Natural killer cell (primary cell): ENCODE results near the gene CEACAM18. TPM values are rescaled to one million over a fixed set of nuclear protein-coding genes. Genes with fewer than 3 reads are reported as not detected.
"Not testable (repeated sequence)": the region's sequence is repeated elsewhere in the genome, so short reads cannot be mapped to it uniquely, and the experiment has no call there.

ENCODE experiments used
- ATAC-seq, 3 donors: fragments of 150-1000 bp in 2 of 3; fragments of 200-7000 bp in 1 of 3; cut with Tn5 transposase; 1 replicate in 1 of 3; 2 replicates in 2 of 3; pipeline ENCODE4 v1.10.0; 2021; ENCODE audit warnings: mild to moderate bottlenecking in 2 of 3, moderate library complexity in 2 of 3
- DNase-seq, 2 donors: peaks; one replicate each; pipeline versions ENCODE4 v3.0.0 to v3.0.0-alpha.2; 2013 to 2021; ENCODE audit warnings: mixed read lengths in 1 of 2
- H3K27ac ChIP-seq: one replicate; pipeline ENCODE4 v1.5.1; 2013; ENCODE audit warnings: mild to moderate bottlenecking, low read length
- H3K27me3 ChIP-seq: one replicate; pipeline ENCODE4 v1.6.1; 2013; ENCODE audit warnings: low read length; ENCODE audit not compliant: control insufficient read depth, insufficient read depth
- H3K36me3 ChIP-seq: one replicate; pipeline ENCODE4 v1.6.1; 2013; ENCODE audit warnings: low read length; ENCODE audit not compliant: control insufficient read depth, insufficient read depth
- H3K4me1 ChIP-seq: one replicate; pipeline ENCODE4 v1.6.1; 2013; ENCODE audit warnings: low read length; ENCODE audit not compliant: control insufficient read depth, insufficient read depth
- H3K4me3 ChIP-seq: one replicate; pipeline ENCODE4 v1.5.1; 2013; ENCODE audit warnings: low read length
- H3K9me3 ChIP-seq: one replicate; pipeline ENCODE4 v1.6.1; 2013; ENCODE audit warnings: low read length; ENCODE audit not compliant: control insufficient read depth, insufficient read depth
- H3K27ac Mint-ChIP-seq, 2 donors: one replicate each; pipeline ENCODE4 v1.8.0; 2022; ENCODE audit warnings: mild to moderate bottlenecking in 2 of 2, mixed read lengths in 2 of 2, moderate library complexity in 1 of 2
- H3K27me3 Mint-ChIP-seq, 2 donors: one replicate each; pipeline ENCODE4 v1.8.0; 2022; ENCODE audit warnings: low read depth in 2 of 2, mixed read lengths in 2 of 2
- H3K36me3 Mint-ChIP-seq: one replicate; pipeline ENCODE4 v1.8.0; 2022; ENCODE audit warnings: mixed read lengths
- H3K4me1 Mint-ChIP-seq, 2 donors: one replicate each; pipeline ENCODE4 v1.8.0; 2022; ENCODE audit warnings: mixed read lengths in 2 of 2
- H3K4me3 Mint-ChIP-seq: one replicate; pipeline ENCODE4 v1.8.0; 2022; ENCODE audit warnings: mild to moderate bottlenecking, moderate library complexity, mixed read lengths
- H3K9me3 Mint-ChIP-seq, 2 donors: one replicate each; pipeline ENCODE4 v1.8.0; 2022; ENCODE audit warnings: mixed read lengths in 2 of 2
- WGBS: methylation state at CpG from one replicate; pipeline ENCODE4 v1.1.7; 2013; ENCODE audit warnings: missing lambda C conversion rate; ENCODE audit not compliant: insufficient coverage; 5-methylcytosine and 5-hydroxymethylcytosine counted together
- intact Hi-C: fragments of 100-400 bp; cut with micrococcal nuclease; formaldehyde crosslinking; loops from one replicate; pipeline ENCODE4 v1.14.2; 2022
- total RNA-seq, 4 donors: library from RNA; stranded (reverse); fragments of 120-200 nt in 1 of 4; gene quantifications; one replicate each; pipeline versions ENCODE4 v1.2.3 to v1.2.4, GENCODE V29; 2013 to 2022
- TF ChIP-seq, protein P1 (sequence below): fragments of 200-600 bp; IDR thresholded peaks from one replicate; pipeline ENCODE4 v1.8.0; 2022; ENCODE audit warnings: antibody characterized with exemption

The CEACAM18 gene
- total RNA-seq, 3 donors from 2014 or later (not counting 1 experiment from before 2014, with no cell fraction given): not detected

DNA sequence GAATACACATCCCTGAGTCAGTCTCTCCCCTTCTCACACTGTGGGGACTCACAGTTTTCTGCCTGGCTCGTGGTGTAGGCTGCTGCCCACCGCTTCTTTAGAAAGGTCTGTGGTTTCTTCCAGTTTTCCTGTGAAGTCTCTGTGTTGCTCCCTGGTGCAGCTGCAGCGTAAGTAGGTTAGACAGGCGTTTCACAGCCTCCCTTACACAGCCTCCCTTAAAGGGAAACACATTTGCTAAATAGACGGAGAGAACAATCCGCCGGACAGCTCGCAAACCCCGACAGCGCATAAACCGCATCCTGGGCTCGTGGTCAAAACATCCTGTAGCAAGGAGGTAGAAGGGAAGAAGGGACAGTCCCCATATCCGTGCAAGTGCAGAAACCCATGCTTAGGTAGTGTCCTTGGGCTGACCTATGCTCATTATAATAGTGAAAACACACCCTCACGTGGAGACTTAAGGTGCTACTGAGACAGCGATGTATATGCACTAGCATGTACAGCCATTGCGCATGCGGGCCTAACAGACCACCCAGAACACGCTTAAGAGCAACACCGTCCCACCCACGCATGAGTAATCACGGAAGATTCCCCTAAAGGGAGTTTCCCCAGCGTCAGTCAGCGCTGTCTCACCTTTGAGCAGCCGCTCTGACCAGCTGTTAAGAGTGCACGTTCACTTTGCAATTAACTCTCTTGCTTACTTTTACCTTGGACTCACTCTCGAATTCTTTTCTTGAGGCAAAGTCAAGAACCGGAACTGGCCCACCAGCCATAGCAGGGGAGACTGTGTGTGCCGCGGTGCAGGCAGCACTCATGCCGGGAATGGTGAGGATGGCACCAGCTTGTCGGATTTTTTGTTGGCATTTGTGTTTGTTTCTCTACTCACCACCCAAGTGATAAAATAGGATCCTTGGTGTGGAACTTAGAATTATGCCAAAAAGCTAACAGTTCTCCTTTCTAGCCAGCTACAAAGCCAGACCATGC is 36.6 kb upstream of the CEACAM18 start:
- WGBS: 13% methylated on average over 30 of the region's 31 CpGs
- Histone ChIP-seq H3K4me3 (peak overlapping the region; percentile 9), H3K9me3 (no peaks in the 10 kb centered on the region), H3K36me3 (no peaks in the 10 kb centered on the region), H3K27me3 (peaks cover 4% of the 10 kb centered on the region), H3K4me1 (peaks cover 38% of the 10 kb centered on the region), H3K27ac (peak overlapping the region; percentile 68)
- peaks cover 8 to 16% of the 10 kb centered on the region in 2 donors for H3K27me3 Mint-ChIP-seq
- intact Hi-C loops: loop anchor here (1.0 kb wide), 2 partner anchors 68 to 102 kb away; no protein-coding TSS in a partner anchor
- H3K9me3 Mint-ChIP-seq: no peaks in the 10 kb centered on the region
- H3K4me3 Mint-ChIP-seq: peak overlapping the region; percentile 90
- ATAC-seq: peak; percentile 81 to 92 (median 81)
- TF ChIP-seq, protein P1, sequence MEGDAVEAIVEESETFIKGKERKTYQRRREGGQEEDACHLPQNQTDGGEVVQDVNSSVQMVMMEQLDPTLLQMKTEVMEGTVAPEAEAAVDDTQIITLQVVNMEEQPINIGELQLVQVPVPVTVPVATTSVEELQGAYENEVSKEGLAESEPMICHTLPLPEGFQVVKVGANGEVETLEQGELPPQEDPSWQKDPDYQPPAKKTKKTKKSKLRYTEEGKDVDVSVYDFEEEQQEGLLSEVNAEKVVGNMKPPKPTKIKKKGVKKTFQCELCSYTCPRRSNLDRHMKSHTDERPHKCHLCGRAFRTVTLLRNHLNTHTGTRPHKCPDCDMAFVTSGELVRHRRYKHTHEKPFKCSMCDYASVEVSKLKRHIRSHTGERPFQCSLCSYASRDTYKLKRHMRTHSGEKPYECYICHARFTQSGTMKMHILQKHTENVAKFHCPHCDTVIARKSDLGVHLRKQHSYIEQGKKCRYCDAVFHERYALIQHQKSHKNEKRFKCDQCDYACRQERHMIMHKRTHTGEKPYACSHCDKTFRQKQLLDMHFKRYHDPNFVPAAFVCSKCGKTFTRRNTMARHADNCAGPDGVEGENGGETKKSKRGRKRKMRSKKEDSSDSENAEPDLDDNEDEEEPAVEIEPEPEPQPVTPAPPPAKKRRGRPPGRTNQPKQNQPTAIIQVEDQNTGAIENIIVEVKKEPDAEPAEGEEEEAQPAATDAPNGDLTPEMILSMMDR: no peak
- no peaks in the 10 kb centered on the region for H3K36me3 Mint-ChIP-seq
- peak; percentile 72 to 91 for DNase-seq
- H3K27ac Mint-ChIP-seq: peak overlapping the region; percentile 91 to 92
- peaks cover 41 to 45% of the 10 kb centered on the region in 2 donors for H3K4me1 Mint-ChIP-seq

DNA sequence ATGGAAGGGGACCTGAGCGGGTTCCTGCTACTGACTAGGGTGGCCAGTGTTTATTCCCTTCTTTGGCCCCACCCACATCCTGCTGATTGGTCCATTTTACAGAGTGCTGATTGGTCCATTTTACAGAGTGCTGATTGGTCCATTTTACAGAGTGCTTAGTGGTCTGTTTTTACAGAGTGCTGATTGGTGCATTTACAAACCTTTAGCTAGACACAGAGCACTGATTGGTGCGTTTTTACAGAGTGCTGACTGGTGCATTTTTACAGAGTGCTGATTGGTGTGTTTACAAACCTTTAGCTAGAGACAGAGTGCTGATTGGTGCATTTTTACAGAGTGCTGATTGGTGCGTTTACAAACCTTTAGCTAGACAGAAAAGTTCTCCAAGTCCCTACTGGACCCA is 30.8 kb upstream of the CEACAM18 start:
- H3K36me3 ChIP-seq, H3K36me3 Mint-ChIP-seq, H3K4me3 Mint-ChIP-seq, ATAC-seq, H3K4me3 ChIP-seq, H3K9me3 Mint-ChIP-seq, H3K9me3 ChIP-seq, intact Hi-C loops, H3K27me3 ChIP-seq, H3K27ac Mint-ChIP-seq, H3K27me3 Mint-ChIP-seq, DNase-seq, H3K27ac ChIP-seq: not testable (repeated sequence)
- H3K4me1 ChIP-seq: peaks cover 13% of the 10 kb centered on the region
- H3K4me1 Mint-ChIP-seq: peaks cover 13 to 15% of the 10 kb centered on the region in 2 donors
- 96% methylated on average over 3 of the region's 3 CpGs for WGBS

DNA sequence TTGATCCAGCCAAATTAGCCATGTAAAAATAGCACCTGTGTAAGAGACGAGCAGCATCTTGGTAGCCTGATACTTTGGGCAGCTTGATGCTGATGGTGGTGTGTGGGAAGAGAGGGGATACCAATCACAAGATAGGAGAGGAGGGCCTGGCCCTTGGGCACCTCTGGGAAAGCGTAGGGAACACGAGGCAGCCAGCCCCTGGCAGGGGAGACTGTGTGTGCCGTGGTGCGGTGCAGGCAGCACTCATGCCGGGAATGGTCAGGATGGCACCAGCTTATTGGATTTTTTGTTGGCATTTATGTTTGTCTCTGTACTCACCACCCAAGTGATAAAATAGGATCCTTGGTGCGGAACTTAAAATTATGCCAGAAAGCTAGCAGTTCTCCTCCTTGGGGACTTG is 30.3 kb upstream of the CEACAM18 start:
- Histone ChIP-seq H3K4me3 (no peak overlapping the region), H3K9me3 (peaks cover 5% of the 10 kb centered on the region), H3K36me3 (no peaks in the 10 kb centered on the region), H3K27me3 (peaks cover 2% of the 10 kb centered on the region), H3K27ac (no peak overlapping the region), H3K4me1 (peaks cover 11% of the 10 kb centered on the region)
- no peaks in the 10 kb centered on the region for H3K9me3 Mint-ChIP-seq
- ATAC-seq: no peak
- H3K27ac Mint-ChIP-seq: peak overlapping the region; percentile 14 to 68
- 86% methylated on average over 7 of the region's 7 CpGs for WGBS
- peaks cover 0 to 4% of the 10 kb centered on the region in 2 donors for H3K27me3 Mint-ChIP-seq
- peaks cover 11 to 12% of the 10 kb centered on the region in 2 donors for H3K4me1 Mint-ChIP-seq
- DNase-seq: no peak
- intact Hi-C loops: no loop called here
- H3K4me3 Mint-ChIP-seq: no peak overlapping the region
- TF ChIP-seq, protein P1: no peak
- H3K36me3 Mint-ChIP-seq: no peaks in the 10 kb centered on the region

DNA sequence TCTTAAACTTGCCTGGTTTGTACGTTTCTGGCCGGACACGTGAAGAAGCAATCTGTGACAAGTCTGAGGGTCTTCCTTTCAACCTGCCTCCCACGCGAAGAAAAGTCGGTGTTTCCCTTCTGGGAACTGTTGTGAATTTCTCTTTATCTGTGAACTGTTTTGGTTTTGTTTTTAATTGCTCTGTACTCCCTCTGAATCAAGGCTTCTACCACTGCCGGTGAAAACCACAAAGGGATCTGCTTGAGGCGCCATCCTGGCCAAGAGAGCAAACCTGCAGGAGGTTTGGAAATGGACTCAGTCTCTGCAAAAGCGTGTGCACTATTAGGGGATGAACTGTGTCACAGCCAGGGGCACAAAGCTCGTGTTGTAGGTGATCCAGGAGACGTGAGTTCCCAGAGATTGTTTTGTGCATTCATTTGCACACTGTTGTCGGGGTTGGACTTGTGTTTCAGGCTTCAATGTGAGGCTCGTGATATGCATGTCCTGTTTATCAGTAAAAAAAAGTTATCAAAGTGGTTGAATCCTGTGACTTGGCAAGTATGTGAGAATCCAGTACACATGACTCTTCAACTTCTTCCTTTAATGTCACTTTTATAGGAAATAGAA is 29.8 kb upstream of the CEACAM18 start:
- Mint-ChIP-seq H3K9me3 (no peaks in the 10 kb centered on the region), H3K4me1 (peaks cover 11 to 12% of the 10 kb centered on the region in 2 donors), H3K4me3 (no peak overlapping the region), H3K27ac (peak overlapping the region; percentile 14 to 68), H3K36me3 (no peaks in the 10 kb centered on the region), H3K27me3 (peaks cover 0 to 4% of the 10 kb centered on the region in 2 donors)
- H3K9me3 ChIP-seq: peaks cover 5% of the 10 kb centered on the region
- H3K27me3 ChIP-seq: peaks cover under 1% of the 10 kb centered on the region
- TF ChIP-seq, protein P1: no peak
- H3K4me1 ChIP-seq: peaks cover 11% of the 10 kb centered on the region
- intact Hi-C loops: no loop called here
- no peak overlapping the region for H3K27ac ChIP-seq
- WGBS: 5% methylated on average over 13 of the region's 13 CpGs
- H3K4me3 ChIP-seq: no peak overlapping the region
- DNase-seq: peak in 1 of 2 donors; percentile 26
- ATAC-seq: peak in 1 of 3 donors; percentile 25
- H3K36me3 ChIP-seq: no peaks in the 10 kb centered on the region
